ENCODE data around the gene TBCD. TPM values are rescaled to one million over a fixed set of nuclear protein-coding genes. Genes with fewer than 3 reads are reported as not detected.
A peak's percentile ranks its signal among the peaks of the same experiment; 100 is the strongest.

The TBCD gene
- total and polyA plus RNA-seq, 4 donors, result 56.3 to 140 (median 92.8) TPM

- H3K36me3 ChIP-seq (ENCODE audit: control insufficient read depth, insufficient read depth, low read length), result peaks cover 66% of the 10 kb centered on the region
- H3K27me3 ChIP-seq (ENCODE audit: control insufficient read depth, insufficient read depth, low read length), result no peaks in the 10 kb centered on the region
- no peaks in the 10 kb centered on the region for H3K9me3 ChIP-seq (ENCODE audit: control insufficient read depth, insufficient read depth, low read length)
- peaks cover 12% of the 10 kb centered on the region for H3K4me1 ChIP-seq (ENCODE audit: control insufficient read depth, insufficient read depth, low read length)
- 72% methylated on average over 20 of the region's 20 CpGs for WGBS (ENCODE audit: insufficient coverage)
- no peak overlapping the region for H3K27ac ChIP-seq (ENCODE audit: low read depth, low read length)
- DNase-seq (ENCODE audit: low read depth in 4 of 6, low spot score in 6 of 6), result no peak
- no peak overlapping the region for H3K4me3 ChIP-seq (ENCODE audit: low read depth, low read length)
These were observed 80.5 kb downstream of the TBCD start for GRCh38 chr17:82832411-82832810.

DNA sequence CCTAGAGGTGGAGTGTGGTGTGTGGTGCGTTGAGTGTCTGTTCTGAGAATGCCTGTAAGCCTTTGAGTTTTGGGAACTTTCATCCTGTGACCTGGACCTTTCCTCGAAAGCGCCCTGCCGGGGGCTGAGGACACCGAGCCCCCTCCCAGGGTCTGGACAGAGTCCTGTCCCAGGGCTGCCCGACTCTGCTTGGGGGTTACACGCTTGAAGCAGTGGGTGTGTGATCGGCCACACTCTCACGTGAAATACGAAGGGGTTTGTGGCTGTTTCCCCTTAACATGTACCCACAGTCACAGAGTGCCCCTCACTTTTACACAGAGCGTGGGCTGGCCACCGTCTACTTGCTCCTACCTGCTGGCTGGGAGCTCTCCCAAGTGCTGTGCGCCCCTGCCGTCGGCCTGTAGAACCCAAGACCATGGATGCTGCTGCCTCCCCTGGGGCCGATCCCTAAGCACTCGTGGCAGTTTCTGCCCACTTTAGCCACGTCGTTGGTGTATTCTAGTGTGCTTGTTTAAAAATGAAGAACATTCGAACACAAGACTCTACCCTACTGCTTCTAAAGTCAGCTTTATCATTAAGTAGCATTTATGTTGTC lies 81.1 kb downstream of the TBCD start:
- 93% methylated on average over 15 of the region's 20 CpGs for WGBS (ENCODE audit: insufficient coverage)
- Histone ChIP-seq H3K27ac (ENCODE audit: low read depth, low read length) (no peak overlapping the region), H3K9me3 (ENCODE audit: control insufficient read depth, insufficient read depth, low read length) (no peaks in the 10 kb centered on the region), H3K4me1 (ENCODE audit: control insufficient read depth, insufficient read depth, low read length) (peaks cover 18% of the 10 kb centered on the region), H3K27me3 (ENCODE audit: control insufficient read depth, insufficient read depth, low read length) (no peaks in the 10 kb centered on the region), H3K4me3 (ENCODE audit: low read depth, low read length) (no peak overlapping the region), H3K36me3 (ENCODE audit: control insufficient read depth, insufficient read depth, low read length) (peaks cover 60% of the 10 kb centered on the region)
- DNase-seq (ENCODE audit: low read depth in 4 of 6, low spot score in 6 of 6), result no peak

DNA sequence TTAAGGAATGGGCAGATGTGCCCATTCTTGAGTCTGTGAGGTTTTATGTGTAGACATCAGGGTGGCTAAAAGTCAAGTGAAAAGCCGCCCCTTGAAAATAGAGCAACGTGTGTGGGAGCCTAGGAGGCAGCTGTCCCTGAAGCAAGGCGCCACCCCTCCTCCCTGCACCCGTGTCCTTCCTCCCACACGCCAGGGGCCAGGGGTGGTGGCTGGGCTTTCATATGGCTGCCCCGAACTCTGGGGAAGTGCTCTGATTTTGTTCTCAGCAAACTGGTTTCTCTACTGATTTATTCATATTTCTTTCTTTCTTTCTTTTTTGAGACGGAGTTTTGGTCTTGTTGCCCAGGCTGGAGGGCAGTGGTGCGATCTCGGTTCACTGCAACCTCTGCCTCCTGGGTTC lies 83.3 kb downstream of the TBCD start:
- DNase-seq (ENCODE audit: low read depth in 4 of 6, low spot score in 6 of 6), result no peak
- H3K4me3 ChIP-seq (ENCODE audit: low read depth, low read length), result no peak overlapping the region
- H3K9me3 ChIP-seq (ENCODE audit: control insufficient read depth, insufficient read depth, low read length), result no peaks in the 10 kb centered on the region
- 85% methylated on average over 5 of the region's 9 CpGs for WGBS (ENCODE audit: insufficient coverage)
- no peaks in the 10 kb centered on the region for H3K27me3 ChIP-seq (ENCODE audit: control insufficient read depth, insufficient read depth, low read length)
- H3K4me1 ChIP-seq (ENCODE audit: control insufficient read depth, insufficient read depth, low read length), result peaks cover 21% of the 10 kb centered on the region
- H3K36me3 ChIP-seq (ENCODE audit: control insufficient read depth, insufficient read depth, low read length), result peaks cover 51% of the 10 kb centered on the region
- no peak overlapping the region for H3K27ac ChIP-seq (ENCODE audit: low read depth, low read length)

- H3K4me3 ChIP-seq (ENCODE audit: low read depth, low read length), result no peak overlapping the region
- peaks cover 46% of the 10 kb centered on the region for H3K36me3 ChIP-seq (ENCODE audit: control insufficient read depth, insufficient read depth, low read length)
- H3K27me3 ChIP-seq (ENCODE audit: control insufficient read depth, insufficient read depth, low read length), result no peaks in the 10 kb centered on the region
- H3K27ac ChIP-seq (ENCODE audit: low read depth, low read length), result no peak overlapping the region
- 79% methylated on average over 24 of the region's 28 CpGs for WGBS (ENCODE audit: insufficient coverage)
- H3K4me1 ChIP-seq (ENCODE audit: control insufficient read depth, insufficient read depth, low read length), result peaks cover 19% of the 10 kb centered on the region
- H3K9me3 ChIP-seq (ENCODE audit: control insufficient read depth, insufficient read depth, low read length), result no peaks in the 10 kb centered on the region
- peak in 1 of 6 donors; percentile 61 for DNase-seq (ENCODE audit: low read depth in 4 of 6, low spot score in 6 of 6)
These were observed 84.1 kb downstream of the TBCD start for GRCh38 chr17:82835766-82836512.

- Histone ChIP-seq H3K27me3 (ENCODE audit: control insufficient read depth, insufficient read depth, low read length) (no peaks in the 10 kb centered on the region), H3K4me1 (ENCODE audit: control insufficient read depth, insufficient read depth, low read length) (peaks cover 19% of the 10 kb centered on the region), H3K4me3 (ENCODE audit: low read depth, low read length) (no peak overlapping the region), H3K27ac (ENCODE audit: low read depth, low read length) (no peak overlapping the region), H3K36me3 (ENCODE audit: control insufficient read depth, insufficient read depth, low read length) (peaks cover 40% of the 10 kb centered on the region), H3K9me3 (ENCODE audit: control insufficient read depth, insufficient read depth, low read length) (no peaks in the 10 kb centered on the region)
- DNase-seq (ENCODE audit: low read depth in 4 of 6, low spot score in 6 of 6), result peak in 1 of 6 donors; percentile 50
- 59% methylated on average over 11 of the region's 12 CpGs for WGBS (ENCODE audit: insufficient coverage)
These were observed 85.0 kb downstream of the TBCD start for GRCh38 chr17:82836823-82837357.

- WGBS (ENCODE audit: insufficient coverage), result 56% methylated on average over 11 of the region's 13 CpGs
- Histone ChIP-seq H3K36me3 (ENCODE audit: control insufficient read depth, insufficient read depth, low read length) (peaks cover 35% of the 10 kb centered on the region), H3K9me3 (ENCODE audit: control insufficient read depth, insufficient read depth, low read length) (no peaks in the 10 kb centered on the region), H3K4me3 (ENCODE audit: low read depth, low read length) (no peak overlapping the region), H3K4me1 (ENCODE audit: control insufficient read depth, insufficient read depth, low read length) (peaks cover 19% of the 10 kb centered on the region), H3K27ac (ENCODE audit: low read depth, low read length) (peak overlapping the region; percentile 13), H3K27me3 (ENCODE audit: control insufficient read depth, insufficient read depth, low read length) (no peaks in the 10 kb centered on the region)
- DNase-seq (ENCODE audit: low read depth in 4 of 6, low spot score in 6 of 6), result no peak
These were observed 85.9 kb downstream of the TBCD start for GRCh38 chr17:82837586-82838320.

DNA sequence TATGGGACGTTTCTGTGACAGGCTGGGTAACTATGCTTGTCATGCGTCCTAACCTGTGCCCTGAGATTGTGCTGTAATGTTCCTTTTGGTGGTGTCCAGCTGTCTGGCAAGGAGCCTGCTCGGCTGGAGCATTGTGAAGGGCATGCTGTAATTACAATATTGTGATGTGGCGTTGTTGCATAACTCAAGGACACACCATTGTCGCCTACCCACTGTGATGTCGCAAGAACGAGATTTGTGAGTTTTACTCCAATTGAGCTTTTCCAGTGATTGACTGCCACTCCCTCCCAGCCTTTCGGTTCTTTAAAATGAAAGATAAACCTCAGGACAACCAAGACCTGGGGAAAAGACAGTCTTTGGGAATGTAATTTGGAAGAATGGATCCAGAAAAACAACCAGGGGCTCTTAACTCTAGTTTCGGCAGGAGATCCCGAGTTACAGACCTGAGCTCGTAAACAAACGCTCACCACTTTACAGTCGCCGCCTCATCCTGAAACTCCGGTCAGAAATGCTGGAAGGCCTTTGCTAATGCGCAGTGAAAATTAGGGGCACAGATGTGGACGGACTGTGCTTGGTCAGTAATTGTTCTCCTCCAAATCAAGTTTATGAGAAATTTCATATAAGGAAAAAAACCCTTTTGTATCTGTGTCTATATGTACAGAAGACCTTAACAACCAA lies 86.7 kb downstream of the TBCD start:
- Histone ChIP-seq H3K36me3 (ENCODE audit: control insufficient read depth, insufficient read depth, low read length) (peaks cover 28% of the 10 kb centered on the region), H3K27me3 (ENCODE audit: control insufficient read depth, insufficient read depth, low read length) (no peaks in the 10 kb centered on the region), H3K9me3 (ENCODE audit: control insufficient read depth, insufficient read depth, low read length) (no peaks in the 10 kb centered on the region), H3K27ac (ENCODE audit: low read depth, low read length) (no peak overlapping the region), H3K4me3 (ENCODE audit: low read depth, low read length) (no peak overlapping the region), H3K4me1 (ENCODE audit: control insufficient read depth, insufficient read depth, low read length) (peaks cover 19% of the 10 kb centered on the region)
- WGBS (ENCODE audit: insufficient coverage), result 75% methylated on average over 9 of the region's 17 CpGs
- no peak for DNase-seq (ENCODE audit: low read depth in 4 of 6, low spot score in 6 of 6)

DNA sequence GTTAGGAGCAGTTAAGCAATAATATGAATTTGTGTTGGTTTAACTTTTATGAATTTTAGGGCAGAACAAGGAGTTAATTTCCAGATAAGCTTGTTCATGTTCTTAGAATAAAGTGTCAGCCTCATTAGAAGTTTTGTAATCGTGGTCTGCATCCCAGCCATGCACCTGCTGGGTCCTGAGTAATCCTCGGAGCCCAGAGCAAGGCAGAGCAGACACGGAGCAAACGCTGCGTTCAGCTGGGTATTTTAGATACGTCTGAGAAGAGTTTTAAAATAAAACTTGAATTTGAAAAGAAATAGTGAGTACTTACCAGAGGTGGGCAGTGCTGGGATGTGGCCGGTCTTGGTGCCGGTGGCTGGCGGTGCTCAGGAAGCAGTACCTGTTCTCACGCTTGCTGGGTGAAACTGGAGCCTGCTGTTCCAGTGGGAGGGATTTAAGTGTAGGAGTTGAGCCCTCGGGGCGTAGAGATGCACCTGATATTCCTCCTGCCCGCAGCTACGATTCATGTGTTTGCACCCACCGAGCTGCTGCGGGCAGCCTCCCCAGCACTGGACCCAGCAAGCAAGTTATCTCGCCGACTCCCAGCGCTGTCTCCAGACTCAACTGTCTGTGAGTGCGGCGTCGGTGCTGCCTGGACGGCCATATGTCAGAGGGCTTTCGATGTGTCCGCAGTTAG lies 87.9 kb downstream of the TBCD start, which contains the start of gene ZNF750:
Gene ZNF750 (minus strand): TSS at position 406 of the 676 bp plus-strand sequence. CDS start 7,568 bp downstream, outside the sequence.
- 91% methylated on average over 22 of the region's 25 CpGs for WGBS (ENCODE audit: insufficient coverage)
- DNase-seq (ENCODE audit: low read depth in 4 of 6, low spot score in 6 of 6), result no peak
- Histone ChIP-seq H3K9me3 (ENCODE audit: control insufficient read depth, insufficient read depth, low read length) (no peaks in the 10 kb centered on the region), H3K27ac (ENCODE audit: low read depth, low read length) (no peak within 1 kb of the TSS), H3K27me3 (ENCODE audit: control insufficient read depth, insufficient read depth, low read length) (no peaks in the 10 kb centered on the region), H3K36me3 (ENCODE audit: control insufficient read depth, insufficient read depth, low read length) (peaks cover 26% of the 10 kb centered on the region), H3K4me3 (ENCODE audit: low read depth, low read length) (no peak within 1 kb of the TSS), H3K4me1 (ENCODE audit: control insufficient read depth, insufficient read depth, low read length) (peaks cover 19% of the 10 kb centered on the region)

DNA sequence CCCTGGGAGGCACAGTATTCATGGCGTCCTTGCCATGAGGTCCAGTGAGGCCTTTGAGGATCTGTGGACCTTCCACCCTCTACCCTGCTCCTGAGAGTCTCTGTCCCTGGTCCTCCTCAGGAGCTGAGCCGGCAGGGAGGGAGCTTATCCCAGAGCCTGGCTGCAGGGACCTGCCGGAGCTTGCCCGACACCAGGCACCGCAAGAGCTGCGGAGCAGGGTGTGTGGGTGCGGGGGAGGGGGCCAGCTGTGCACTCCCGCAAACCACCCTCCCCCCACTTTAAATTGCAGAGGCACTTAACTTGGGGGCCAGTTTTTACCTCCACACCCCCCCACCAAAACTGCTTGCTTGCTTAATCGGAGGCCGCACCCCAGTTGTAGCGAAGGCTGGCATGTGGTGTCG lies 88.6 kb downstream of the TBCD start:
- WGBS (ENCODE audit: insufficient coverage), result 88% methylated on average over 8 of the region's 12 CpGs

More for the DNA sequence above, 88.6 kb downstream of the TBCD start:
- DNase-seq (ENCODE audit: low read depth in 4 of 6, low spot score in 6 of 6), result no peak
- peaks cover 31% of the 10 kb centered on the region for H3K36me3 ChIP-seq (ENCODE audit: control insufficient read depth, insufficient read depth, low read length)
- no peak overlapping the region for H3K27ac ChIP-seq (ENCODE audit: low read depth, low read length)
- H3K4me3 ChIP-seq (ENCODE audit: low read depth, low read length), result no peak overlapping the region
- peaks cover 19% of the 10 kb centered on the region for H3K4me1 ChIP-seq (ENCODE audit: control insufficient read depth, insufficient read depth, low read length)
- no peaks in the 10 kb centered on the region for H3K27me3 ChIP-seq (ENCODE audit: control insufficient read depth, insufficient read depth, low read length)
- no peaks in the 10 kb centered on the region for H3K9me3 ChIP-seq (ENCODE audit: control insufficient read depth, insufficient read depth, low read length)
